Activated CD8-positive, alpha-beta memory T cell treated with anti-CD3 and anti-CD28 coated beads for 1 hour (primary cell): ENCODE data around the gene NAE1.
A peak's percentile ranks its signal among the peaks of the same experiment; 100 is the strongest.
"Not testable (repeated sequence)": the region's sequence is repeated elsewhere in the genome, so short reads cannot be mapped to it uniquely, and the experiment has no call there.

ENCODE experiments used
- DNase-seq, 2 donors: peaks; one replicate each; pipeline ENCODE4 v3.0.0-alpha.2; 2020; ENCODE audit warnings: low read depth in 1 of 2; ENCODE audit errors: extremely low read depth in 1 of 2

The NAE1 gene

DNA sequence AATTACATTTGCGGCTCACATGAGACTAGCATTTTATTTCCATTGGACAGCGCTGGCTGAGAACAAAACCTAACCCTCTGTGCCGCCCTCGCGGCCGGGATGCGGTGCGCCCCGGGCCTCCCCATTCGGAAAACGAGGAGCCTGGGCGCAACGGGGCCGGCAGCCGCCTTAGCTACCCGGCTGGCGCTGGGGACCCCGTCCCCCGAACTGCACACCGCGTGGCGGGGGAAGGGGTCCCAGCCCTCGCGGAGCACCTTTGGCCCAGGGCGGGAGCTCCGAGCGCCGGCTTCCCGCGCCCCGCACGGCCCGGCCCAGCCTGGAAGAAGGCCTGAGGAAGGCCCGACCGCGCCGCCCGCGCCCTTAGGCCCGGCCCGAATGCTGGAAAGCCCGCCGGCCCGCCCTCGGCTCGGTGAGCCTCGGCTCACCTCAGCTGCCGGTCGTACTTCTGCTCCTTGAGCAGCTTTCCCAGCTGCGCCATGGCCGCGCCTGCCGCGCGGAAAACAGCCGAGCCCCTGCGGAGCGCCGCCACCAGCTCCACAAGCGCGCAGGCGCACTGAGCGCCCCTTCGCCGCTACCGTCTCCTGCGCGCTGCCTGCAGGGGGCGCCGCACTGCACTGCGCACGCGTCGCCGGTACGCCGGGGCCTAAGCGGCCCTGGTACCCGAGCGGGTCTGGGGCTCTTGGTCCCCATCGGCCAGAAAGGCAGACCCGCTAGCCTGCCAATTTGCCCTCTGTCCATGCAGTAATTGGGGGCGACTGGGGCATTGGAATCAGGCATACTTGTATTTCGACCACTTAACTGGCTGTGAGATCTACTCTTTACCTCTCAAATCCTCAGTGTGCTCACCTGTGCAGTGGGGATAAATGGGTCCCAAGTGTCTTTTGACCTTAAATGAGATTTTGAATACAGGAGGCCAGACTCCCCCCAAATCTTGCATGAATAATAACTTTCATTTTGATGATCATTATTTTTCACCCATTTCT is at the start of gene NAE1:
Gene NAE1 (minus strand): TSS at position 555 of the 983 bp plus-strand sequence. CDS start 77 bp downstream, at position 478.
- peak; percentile 63 to 86 for DNase-seq

DNA sequence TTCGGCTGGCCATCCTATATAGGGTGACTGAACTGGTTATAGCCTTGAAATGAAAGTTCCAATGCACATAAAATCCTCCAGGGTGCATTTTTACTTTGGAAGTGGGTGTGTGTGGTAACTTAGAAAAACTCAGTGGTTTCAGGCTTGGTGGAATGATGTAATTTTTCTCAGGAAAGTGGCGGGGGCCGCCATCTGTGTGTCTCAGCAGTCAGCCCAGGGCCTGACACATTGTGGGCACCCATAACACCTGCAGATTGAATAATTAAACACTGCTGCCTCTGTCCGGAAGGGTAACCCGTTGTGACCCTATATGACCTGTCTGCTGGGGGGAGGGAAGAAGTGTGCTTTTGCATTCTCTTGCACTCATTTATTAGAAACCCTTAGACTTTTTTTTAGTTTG is 47.3 kb upstream of the NAE1 start:
- DNase-seq, result no peak

- DNase-seq, result no peak
These were observed 43.5 kb upstream of the NAE1 start for GRCh38 chr16:66874079-66874775.

- DNase-seq, result no peak
These were observed 42.9 kb upstream of the NAE1 start for GRCh38 chr16:66873685-66874055.

GRCh38 chr16:66872943-66873684 is 42.3 kb upstream of the NAE1 start:
- DNase-seq, result peak; percentile 75 to 82

DNA sequence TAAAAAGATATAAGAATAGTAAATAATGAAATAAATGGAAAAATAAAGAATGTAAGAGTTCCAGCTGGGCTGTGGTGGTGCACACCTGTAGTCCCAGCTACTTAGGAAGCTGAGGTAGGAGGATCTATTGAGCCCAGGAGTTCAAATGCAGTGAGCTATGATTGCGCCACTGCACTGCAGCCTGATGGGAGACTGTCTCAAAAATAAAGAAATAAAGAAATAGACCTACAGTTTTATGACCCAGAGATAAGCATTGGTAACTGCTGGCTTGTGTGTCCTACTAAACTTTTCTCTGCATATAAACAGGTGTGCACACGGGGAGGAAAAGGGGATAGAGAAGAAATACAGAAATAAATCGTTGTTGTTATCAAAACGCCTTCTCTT is 41.8 kb upstream of the NAE1 start:
- no peak for DNase-seq

- no peak for DNase-seq
These were observed 41.1 kb upstream of the NAE1 start for GRCh38 chr16:66871840-66872239.

GRCh38 chr16:66871363-66871762 is 40.6 kb upstream of the NAE1 start:
- not testable (repeated sequence) for DNase-seq

DNA sequence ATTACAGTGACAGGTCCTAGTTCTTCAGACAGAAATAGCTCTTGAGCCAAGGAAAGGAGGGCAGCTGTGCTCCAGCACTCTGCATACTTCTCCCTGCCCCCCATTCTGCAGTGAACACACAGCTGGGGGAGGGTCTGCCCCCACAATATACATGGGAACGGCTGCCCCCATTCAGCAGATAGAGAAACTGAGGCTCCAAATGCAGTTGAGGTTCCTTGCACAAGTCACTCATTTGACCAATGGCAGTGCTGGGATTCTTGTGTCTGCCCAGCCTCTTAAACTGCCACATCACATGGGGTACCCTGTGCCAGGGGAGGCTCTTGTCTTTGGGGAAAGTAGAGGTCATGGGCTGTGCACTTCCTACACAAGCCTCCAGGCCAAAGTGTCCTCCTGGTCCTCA is 38.6 kb upstream of the NAE1 start:
- DNase-seq, result no peak

DNA sequence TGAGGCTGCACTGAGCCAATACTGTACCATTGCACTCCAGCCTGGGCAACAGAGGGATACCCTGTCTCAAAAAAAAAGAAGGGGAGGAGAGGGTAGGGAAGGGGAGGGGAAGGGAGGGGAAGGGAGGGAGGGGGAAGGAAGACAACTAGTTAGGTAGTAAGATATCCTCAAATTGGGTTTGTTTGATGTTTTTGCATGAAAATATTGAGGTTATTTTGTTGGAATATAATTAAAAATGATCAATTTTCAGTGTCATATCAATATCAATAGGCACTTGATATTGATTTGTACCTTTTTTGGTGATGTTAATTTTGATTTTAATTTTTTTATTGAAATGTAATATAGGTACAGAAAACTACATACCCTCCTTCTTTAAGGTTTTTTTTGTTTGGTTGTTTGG is 32.9 kb upstream of the NAE1 start:
- DNase-seq, result no peak

DNA sequence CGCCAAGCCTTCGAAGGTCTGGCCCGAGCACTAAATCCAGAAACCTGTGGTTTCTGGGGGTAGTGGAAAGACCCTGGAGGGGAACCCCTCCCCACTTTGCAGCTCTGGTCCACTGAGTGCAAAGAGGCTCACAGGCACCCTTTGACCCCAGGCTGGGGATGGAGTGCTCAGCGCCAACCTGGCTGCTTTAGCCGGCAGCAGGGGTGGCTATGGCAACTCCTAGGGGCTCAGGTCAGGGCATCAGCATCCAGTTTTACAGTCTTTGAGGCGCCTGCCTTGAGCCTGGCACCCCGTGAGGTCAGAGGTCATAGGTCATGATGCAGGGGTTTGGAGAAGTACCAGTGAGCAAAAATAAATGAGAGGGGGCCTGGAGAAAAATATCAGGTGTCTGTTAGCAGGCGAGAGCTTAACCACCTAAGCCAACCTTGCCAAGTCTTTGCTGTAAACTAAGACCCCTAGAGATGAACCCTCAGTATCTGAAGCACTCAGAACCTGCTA is 31.3 kb upstream of the NAE1 start:
- no peak for DNase-seq

DNA sequence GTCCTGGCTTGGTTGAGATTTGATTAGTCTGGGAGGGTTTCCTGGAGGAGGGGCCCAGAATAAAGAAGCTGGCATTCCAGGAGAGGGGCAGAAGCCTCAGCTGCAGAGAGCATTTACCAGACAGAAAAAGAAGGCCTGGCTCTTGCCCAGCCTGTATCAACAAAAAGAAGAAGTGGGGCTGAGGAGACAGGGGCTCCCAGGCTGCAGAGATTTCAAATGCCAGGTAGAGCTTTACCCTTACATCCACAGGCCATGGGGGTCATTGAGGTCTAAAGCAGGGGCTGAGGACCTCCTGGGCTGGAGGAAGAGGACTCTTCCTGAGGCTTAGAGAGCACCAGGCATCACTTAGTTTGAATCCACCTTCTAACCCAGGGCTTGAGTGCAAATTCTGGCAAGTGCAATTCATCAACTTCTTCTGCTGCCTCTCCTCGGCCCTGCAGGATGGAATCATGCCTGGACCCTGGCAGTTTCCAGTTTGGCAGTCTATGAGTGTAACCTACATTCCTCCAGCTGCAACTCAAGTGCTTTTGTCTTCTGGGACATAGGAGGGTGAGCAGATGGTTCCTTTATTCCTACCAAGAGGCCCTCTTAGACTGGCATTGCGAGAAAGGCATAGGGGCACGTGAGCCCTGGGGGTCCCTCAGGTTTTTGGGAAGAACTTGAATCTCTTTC is 28.8 kb upstream of the NAE1 start:
- no peak for DNase-seq

DNA sequence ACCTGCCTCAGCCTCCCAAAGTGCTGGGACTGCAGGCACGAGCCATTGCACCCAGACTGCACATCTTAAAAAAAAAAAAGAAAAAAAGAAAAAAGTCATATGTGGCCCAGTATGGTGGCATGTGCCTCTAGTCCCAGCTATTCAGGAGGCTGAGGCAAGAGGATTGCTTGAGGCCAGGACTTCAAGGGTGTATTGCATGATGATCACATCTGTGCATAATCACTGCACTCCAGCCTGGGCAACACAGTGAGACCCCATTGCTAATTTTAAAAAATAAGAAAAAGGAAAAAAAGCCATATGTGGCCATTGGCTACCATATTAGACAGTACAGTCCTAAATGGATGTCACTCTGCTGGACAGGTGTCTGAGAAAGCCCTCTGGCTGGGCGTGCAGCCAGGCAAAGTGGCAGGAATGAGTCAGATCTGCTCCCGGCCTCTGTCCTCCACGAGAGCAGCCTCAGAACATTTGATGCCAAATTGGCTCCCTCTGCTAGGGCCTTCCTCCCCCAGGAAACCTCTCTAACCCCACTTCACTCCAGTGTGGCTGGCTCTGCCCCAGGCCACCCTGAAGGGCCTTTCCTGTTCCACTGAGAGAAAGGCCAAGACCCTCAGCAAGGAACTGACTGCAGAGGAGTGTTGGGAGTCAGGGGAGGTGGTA is 28.1 kb upstream of the NAE1 start:
- DNase-seq, result no peak

DNA sequence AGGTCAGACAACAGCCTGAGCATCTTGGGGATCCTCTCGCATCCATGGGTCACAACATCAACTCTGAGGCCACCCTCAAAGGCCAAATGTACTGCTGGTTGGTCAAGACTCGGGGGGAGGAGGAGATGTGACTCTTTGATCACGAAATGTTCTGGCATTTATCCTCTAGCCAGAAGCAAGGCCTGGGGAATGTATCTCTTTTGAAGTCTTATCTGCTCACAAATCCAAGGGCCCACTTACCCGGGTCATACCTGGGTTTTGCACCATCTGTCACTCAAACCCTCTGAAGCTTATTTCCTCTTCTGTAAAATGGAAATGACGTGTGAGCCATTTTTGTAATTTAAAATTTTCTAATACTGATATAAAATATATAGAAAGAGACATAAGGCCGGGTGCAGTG is 26.7 kb upstream of the NAE1 start:
- DNase-seq, result no peak

- no peak for DNase-seq
These were observed 26.0 kb upstream of the NAE1 start for GRCh38 chr16:66856801-66857200.

DNA sequence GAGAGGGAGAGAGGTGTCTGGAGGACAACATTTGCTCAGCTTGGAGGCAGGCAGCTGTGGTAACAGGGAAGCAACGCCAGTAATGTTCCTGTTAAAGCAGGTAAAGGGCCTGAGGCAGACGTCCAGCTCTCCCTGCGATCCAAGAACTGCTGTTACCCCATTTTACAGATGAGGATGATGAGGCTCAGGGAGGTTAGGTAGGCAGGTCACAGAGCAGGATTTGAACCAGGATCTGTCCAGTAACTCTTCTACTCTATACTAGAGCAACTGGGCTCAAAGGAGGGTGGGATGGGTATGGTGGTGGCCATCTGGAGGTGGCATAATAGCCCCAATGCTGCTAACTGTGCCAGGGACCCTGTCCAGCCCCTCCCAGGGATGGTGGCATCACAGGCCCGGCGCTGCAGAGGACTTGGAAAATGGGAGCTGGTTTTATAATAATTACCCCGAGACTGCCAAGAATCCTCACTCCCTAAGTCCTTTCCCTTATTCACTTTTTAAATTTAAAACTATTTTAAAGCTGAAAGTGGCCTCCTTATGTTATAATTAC is 25.5 kb upstream of the NAE1 start:
- DNase-seq, result no peak

- DNase-seq, result no peak
These were observed 22.7 kb upstream of the NAE1 start for GRCh38 chr16:66853261-66854139.

- no peak for DNase-seq
These were observed 20.6 kb upstream of the NAE1 start for GRCh38 chr16:66851166-66851964.
